Fibroblast of lung (primary cell): ENCODE data around the gene EBF3. TPM values are rescaled to one million over a fixed set of nuclear protein-coding genes. Genes with fewer than 3 reads are reported as not detected.

Experiments used
- DNase-seq, 2 donors: peaks; one replicate each; pipeline versions ENCODE4 v3.0.0 to v3.0.0-alpha.2; 2010; ENCODE audit warnings: low read depth in 2 of 2
- H2AFZ ChIP-seq: 2 replicates; pipeline ENCODE4 v1.5.1; 2012; ENCODE audit warnings: low read length, control low read depth, inconsistent platforms
- H3K27ac ChIP-seq: 2 replicates; pipeline ENCODE4 v1.5.1; 2011; ENCODE audit warnings: low read length, control low read depth; ENCODE audit not compliant: insufficient read depth
- H3K27me3 ChIP-seq: 2 replicates; pipeline ENCODE4 v1.5.1; 2011; ENCODE audit warnings: mild to moderate bottlenecking, low read length; ENCODE audit not compliant: control insufficient read depth, insufficient read depth
- H3K36me3 ChIP-seq: 2 replicates; pipeline ENCODE4 v1.5.1; 2011; ENCODE audit warnings: low read length; ENCODE audit not compliant: control insufficient read depth, insufficient read depth
- H3K4me1 ChIP-seq: 2 replicates; pipeline ENCODE4 v1.5.1; 2011; ENCODE audit warnings: low read length; ENCODE audit not compliant: control insufficient read depth, insufficient read depth; ENCODE audit errors: extremely low read depth
- H3K4me2 ChIP-seq: 2 replicates; pipeline ENCODE4 v1.5.1; 2011; ENCODE audit warnings: low read length, control low read depth; ENCODE audit not compliant: insufficient read depth; ENCODE audit errors: extremely low read depth
- H3K4me3 ChIP-seq, 4 experiments: fragments of 200-600 bp in 1 of 4; sonication (generic) in 1 of 4; replicated peaks in 1 of 4; 2 replicates each; pipeline ENCODE4 v1.5.1; 2011 to 2016; ENCODE audit warnings: low read length in 4 of 4, low read depth in 3 of 4, mild to moderate bottlenecking in 3 of 4, control low read depth in 2 of 4, inconsistent platforms in 1 of 4, mixed read lengths in 1 of 4; ENCODE audit not compliant: insufficient read depth in 1 of 4; ENCODE audit errors: control extremely low read depth in 1 of 4
- H3K79me2 ChIP-seq: 2 replicates; pipeline ENCODE4 v1.5.1; 2012; ENCODE audit warnings: mild to moderate bottlenecking, low read length, inconsistent platforms; ENCODE audit not compliant: control insufficient read depth, insufficient read depth
- H3K9ac ChIP-seq: 2 replicates; pipeline ENCODE4 v1.5.1; 2011; ENCODE audit warnings: mild to moderate bottlenecking, low read length, control low read depth; ENCODE audit not compliant: insufficient read depth
- H3K9me3 ChIP-seq: 2 replicates; pipeline ENCODE4 v1.5.1; 2012; ENCODE audit warnings: low read depth, low read length; ENCODE audit not compliant: control insufficient read depth, insufficient read depth
- H4K20me1 ChIP-seq: 2 replicates; pipeline ENCODE4 v1.5.1; 2011; ENCODE audit warnings: low read length; ENCODE audit not compliant: control insufficient read depth, insufficient read depth; ENCODE audit errors: extremely low read depth
- CTCF ChIP-seq, 2 donors: IDR thresholded peaks in 1 of 2; conservative IDR thresholded peaks in 1 of 2; 1 replicate in 1 of 2; 2 replicates in 1 of 2; pipeline ENCODE4 v1.5.1; 2011 to 2012; ENCODE audit warnings: low read length in 2 of 2, control low read depth in 1 of 2, inconsistent platforms in 1 of 2, low read depth in 1 of 2, mild to moderate bottlenecking in 1 of 2
- EZH2 ChIP-seq: IDR thresholded peaks from 2 replicates; pipeline ENCODE4 v1.5.1; 2012; ENCODE audit warnings: low read length, control low read depth, mild to moderate bottlenecking; ENCODE audit errors: missing control alignments
- polyA plus RNA-seq, 2 donors: library from polyadenylated mRNA; depleted of rRNA in 1 of 2; stranded (reverse) in 1 of 2; unstranded in 1 of 2; fragments of >200 nt; gene quantifications; 2 replicates each; pipeline ENCODE4 v1.2.1, GENCODE V29; 2011 to 2012; ENCODE audit warnings: missing spikeins in 1 of 2
- total RNA-seq: library from RNA; depleted of rRNA; stranded (reverse); fragments of >200 nt; gene quantifications from 2 replicates; pipeline ENCODE4 v1.2.1, GENCODE V29; 2014

Gene EBF3
- total and polyA plus RNA-seq, 2 donors (not counting 1 experiment from before 2014, with no cell fraction given) = 0.12 to 0.17 TPM

GRCh38 chr10:129865960-129866359 is 98.1 kb downstream of the EBF3 start:
- Histone ChIP-seq H4K20me1 (no peaks in the 10 kb centered on the region), H3K27me3 (no peaks in the 10 kb centered on the region)

GRCh38 chr10:129865413-129865812 is 98.7 kb downstream of the EBF3 start:
- Histone ChIP-seq H3K27ac (no peak overlapping the region), H3K9ac (no peak overlapping the region), H3K9me3 (no peaks in the 10 kb centered on the region), H4K20me1 (no peaks in the 10 kb centered on the region), H3K36me3 (no peaks in the 10 kb centered on the region), H2AFZ (no peak overlapping the region), H3K4me2 (no peak overlapping the region), H3K79me2 (no peaks in the 10 kb centered on the region), H3K4me3 (no peak overlapping the region), H3K4me1 (no peaks in the 10 kb centered on the region), H3K27me3 (no peaks in the 10 kb centered on the region)
- no peak for TF ChIP-seq EZH2
- TF ChIP-seq CTCF (conservative IDR thresholded peaks at IDR 0.05 in 1 of 2, IDR thresholded peaks at IDR 0.05 in 1 of 2; ENCODE audit: low read depth in 1 of 2, low read length in 2 of 2) = no peak
- no peak for DNase-seq

More at GRCh38 chr10:129865960-129866359, 98.1 kb downstream of the EBF3 start:
- H3K9ac ChIP-seq = no peak overlapping the region
- H3K4me2 ChIP-seq = no peak overlapping the region
- H3K9me3 ChIP-seq = no peaks in the 10 kb centered on the region
- no peak overlapping the region for H3K4me3 ChIP-seq
- H3K4me1 ChIP-seq = no peaks in the 10 kb centered on the region
- no peaks in the 10 kb centered on the region for H3K79me2 ChIP-seq
- TF ChIP-seq CTCF (conservative IDR thresholded peaks at IDR 0.05 in 1 of 2, IDR thresholded peaks at IDR 0.05 in 1 of 2; ENCODE audit: low read depth in 1 of 2, low read length in 2 of 2) (no peak), EZH2 (no peak)
- no peak overlapping the region for H2AFZ ChIP-seq
- no peak overlapping the region for H3K27ac ChIP-seq
- DNase-seq = no peak
- H3K36me3 ChIP-seq = no peaks in the 10 kb centered on the region

GRCh38 chr10:129864601-129865126 is 99.4 kb downstream of the EBF3 start:
- H3K9me3 ChIP-seq = no peaks in the 10 kb centered on the region
- DNase-seq = no peak
- H3K9ac ChIP-seq = no peak overlapping the region
- H3K79me2 ChIP-seq = no peaks in the 10 kb centered on the region
- H2AFZ ChIP-seq = no peak overlapping the region
- no peak overlapping the region for H3K4me2 ChIP-seq
- H3K36me3 ChIP-seq = no peaks in the 10 kb centered on the region
- no peaks in the 10 kb centered on the region for H4K20me1 ChIP-seq
- no peak overlapping the region for H3K4me3 ChIP-seq
- no peak overlapping the region for H3K27ac ChIP-seq
- H3K27me3 ChIP-seq = no peaks in the 10 kb centered on the region
- TF ChIP-seq CTCF (conservative IDR thresholded peaks at IDR 0.05 in 1 of 2, IDR thresholded peaks at IDR 0.05 in 1 of 2; ENCODE audit: low read depth in 1 of 2, low read length in 2 of 2) (no peak), EZH2 (no peak)
- H3K4me1 ChIP-seq = no peaks in the 10 kb centered on the region
